Stimulated activated CD8-positive, alpha-beta memory T cell treated with anti-CD3 and anti-CD28 coated beads, Interleukin-4, amount 100 ng/mL, for 48 hours (primary cell): ENCODE data around the gene COL1A1.

ENCODE experiments used
- DNase-seq: peaks from one replicate; pipeline ENCODE4 v3.0.0-alpha.2; 2020

Gene COL1A1

GRCh38 chr17:50213026-50214022 is 11.9 kb upstream of the COL1A1 start:
- peak; percentile 55 for DNase-seq

GRCh38 chr17:50212121-50212843 is 10.9 kb upstream of the COL1A1 start:
- peak; percentile 20 for DNase-seq

GRCh38 chr17:50211249-50212120 is 10.1 kb upstream of the COL1A1 start:
- peak; percentile 23 for DNase-seq

- peak; percentile 19 for DNase-seq
Measured at GRCh38 chr17:50210240-50211225, 9.1 kb upstream of the COL1A1 start.

- DNase-seq, result peak; percentile 10
Measured at GRCh38 chr17:50209472-50210239, 8.2 kb upstream of the COL1A1 start.

GRCh38 chr17:50209133-50209471 is 7.7 kb upstream of the COL1A1 start:
- no peak for DNase-seq

- no peak for DNase-seq
Measured at GRCh38 chr17:50208611-50209061, 7.2 kb upstream of the COL1A1 start.

GRCh38 chr17:50207792-50208567 is 6.5 kb upstream of the COL1A1 start:
- DNase-seq, result no peak

- no peak for DNase-seq
Measured at GRCh38 chr17:50207315-50207714, 5.9 kb upstream of the COL1A1 start.

GRCh38 chr17:50206604-50207293 is 5.3 kb upstream of the COL1A1 start:
- DNase-seq, result peak; percentile 53

- DNase-seq, result no peak
Measured at GRCh38 chr17:50205963-50206505, 4.6 kb upstream of the COL1A1 start.

GRCh38 chr17:50205111-50205962 is 3.9 kb upstream of the COL1A1 start:
- DNase-seq, result no peak

GRCh38 chr17:50204431-50204830 is 3.0 kb upstream of the COL1A1 start:
- DNase-seq, result no peak

GRCh38 chr17:50203604-50204345 is 2.3 kb upstream of the COL1A1 start:
- DNase-seq, result no peak

- DNase-seq, result no peak
Measured at GRCh38 chr17:50203086-50203485, 1.7 kb upstream of the COL1A1 start.

- DNase-seq, result peak; percentile 87
Measured at GRCh38 chr17:50200457-50201275, 765 bp downstream of the COL1A1 start.
